ENCODE measurements around the gene HACD3. TPM values are rescaled to one million over a fixed set of nuclear protein-coding genes. Genes with fewer than 3 reads are reported as not detected.
"Not testable (repeated sequence)": the region's sequence is repeated elsewhere in the genome, so short reads cannot be mapped to it uniquely, and the experiment has no call there.

HACD3 gene
- total RNA-seq, 1 donor from 2014 or later: 271 TPM

DNA sequence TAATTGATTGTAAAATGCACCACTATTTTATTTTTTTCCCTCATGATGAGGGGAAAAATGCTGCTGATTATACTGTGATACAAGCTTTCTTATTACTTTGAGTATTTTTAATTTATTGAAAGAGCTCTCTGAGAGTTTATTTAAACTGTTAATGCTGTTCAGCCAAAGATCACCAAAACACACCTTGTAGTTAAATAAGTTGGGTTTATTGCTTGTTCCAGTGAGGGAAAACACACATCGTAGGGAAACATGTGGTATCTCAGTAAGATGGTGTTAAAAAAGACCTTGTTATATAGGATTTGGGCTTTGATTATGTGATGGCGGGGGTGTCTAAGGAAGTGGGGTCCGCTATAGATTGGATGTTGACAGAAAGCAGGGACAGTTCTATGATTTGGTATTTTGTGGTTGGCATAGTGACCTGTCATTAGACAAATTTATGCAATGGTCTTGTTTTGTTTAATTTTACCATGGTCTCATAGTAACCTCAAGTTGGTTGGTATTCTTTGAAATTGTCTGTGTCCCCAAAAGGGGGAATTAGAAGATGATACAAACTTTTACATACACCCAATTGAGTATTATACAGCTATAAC is 11.1 kb downstream of the HACD3 start:
- Histone ChIP-seq H2AFZ (replicated peaks) (no peak overlapping the region), H4K20me1 (ENCODE audit: low read depth) (peaks cover 78% of the 10 kb centered on the region), H3K4me3 (no peak overlapping the region), H3F3A (ENCODE audit: low read depth) (no peaks in the 10 kb centered on the region), H3K79me2 (ENCODE audit: low read depth) (peaks cover 99% of the 10 kb centered on the region), H3K27me3 (no peaks in the 10 kb centered on the region), H3K4me1 (no peaks in the 10 kb centered on the region), H3K36me3 (no peaks in the 10 kb centered on the region), H3K9me3 (ENCODE audit: low read depth) (no peaks in the 10 kb centered on the region), H3K9ac (no peak overlapping the region), H3K4me2 (no peak overlapping the region), H3K27ac (no peak overlapping the region)
- H3K27ac Mint-ChIP-seq: no peak overlapping the region
- H3K9me3 Mint-ChIP-seq: peaks cover 7% of the 10 kb centered on the region
- no peak overlapping the region for H3K4me3 Mint-ChIP-seq
- DNase-seq (ENCODE audit: low spot score): no peak
- H3K27me3 Mint-ChIP-seq (ENCODE audit: insufficient read depth, low read depth): peaks cover 2% of the 10 kb centered on the region
- TF ChIP-seq, protein P1, sequence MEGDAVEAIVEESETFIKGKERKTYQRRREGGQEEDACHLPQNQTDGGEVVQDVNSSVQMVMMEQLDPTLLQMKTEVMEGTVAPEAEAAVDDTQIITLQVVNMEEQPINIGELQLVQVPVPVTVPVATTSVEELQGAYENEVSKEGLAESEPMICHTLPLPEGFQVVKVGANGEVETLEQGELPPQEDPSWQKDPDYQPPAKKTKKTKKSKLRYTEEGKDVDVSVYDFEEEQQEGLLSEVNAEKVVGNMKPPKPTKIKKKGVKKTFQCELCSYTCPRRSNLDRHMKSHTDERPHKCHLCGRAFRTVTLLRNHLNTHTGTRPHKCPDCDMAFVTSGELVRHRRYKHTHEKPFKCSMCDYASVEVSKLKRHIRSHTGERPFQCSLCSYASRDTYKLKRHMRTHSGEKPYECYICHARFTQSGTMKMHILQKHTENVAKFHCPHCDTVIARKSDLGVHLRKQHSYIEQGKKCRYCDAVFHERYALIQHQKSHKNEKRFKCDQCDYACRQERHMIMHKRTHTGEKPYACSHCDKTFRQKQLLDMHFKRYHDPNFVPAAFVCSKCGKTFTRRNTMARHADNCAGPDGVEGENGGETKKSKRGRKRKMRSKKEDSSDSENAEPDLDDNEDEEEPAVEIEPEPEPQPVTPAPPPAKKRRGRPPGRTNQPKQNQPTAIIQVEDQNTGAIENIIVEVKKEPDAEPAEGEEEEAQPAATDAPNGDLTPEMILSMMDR (IDR thresholded peaks at IDR 0.05): no peak
- no peak for TF ChIP-seq EZH2 (IDR thresholded peaks at IDR 0.05)
- no peak for TF ChIP-seq EZH2phosphoT487 (IDR thresholded peaks at IDR 0.05)
- H3K36me3 Mint-ChIP-seq: peaks cover 42% of the 10 kb centered on the region
- peaks cover 7% of the 10 kb centered on the region for H3K4me1 Mint-ChIP-seq

DNA sequence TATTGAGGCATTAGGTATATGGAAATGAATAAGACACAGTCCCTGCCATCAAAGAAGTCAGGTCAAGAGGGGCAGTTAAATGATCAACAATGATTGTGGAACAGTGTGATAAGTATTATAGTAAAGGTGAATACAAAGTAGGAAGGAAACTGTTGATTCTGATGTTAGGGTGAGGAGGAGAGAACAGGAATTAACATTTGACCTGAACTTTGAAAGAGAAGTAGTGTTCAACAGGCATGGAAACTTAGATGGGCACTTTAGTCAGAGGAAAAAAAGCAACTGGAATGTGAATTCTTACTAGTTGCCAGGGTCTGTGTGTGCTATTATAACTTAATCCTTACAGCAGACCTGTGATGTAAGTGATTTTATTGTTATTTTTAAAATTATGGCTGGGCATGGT is 17.6 kb downstream of the HACD3 start:
- H4K20me1 ChIP-seq (ENCODE audit: low read depth): peaks cover 69% of the 10 kb centered on the region
- no peak overlapping the region for H3K9ac ChIP-seq
- H3K9me3 ChIP-seq (ENCODE audit: low read depth): no peaks in the 10 kb centered on the region
- H3K27me3 ChIP-seq: no peaks in the 10 kb centered on the region
- Mint-ChIP-seq H3K4me3 (no peak overlapping the region), H3K9me3 (peaks cover 4% of the 10 kb centered on the region), H3K36me3 (peaks cover 19% of the 10 kb centered on the region), H3K27me3 (ENCODE audit: insufficient read depth, low read depth) (no peaks in the 10 kb centered on the region), H3K27ac (no peak overlapping the region), H3K4me1 (peaks cover 4% of the 10 kb centered on the region)
- peaks cover 98% of the 10 kb centered on the region for H3K79me2 ChIP-seq (ENCODE audit: low read depth)
- no peak overlapping the region for H3K4me3 ChIP-seq
- H3K27ac ChIP-seq: no peak overlapping the region
- TF ChIP-seq EZH2phosphoT487 (IDR thresholded peaks at IDR 0.05): no peak
- TF ChIP-seq, protein P1 (IDR thresholded peaks at IDR 0.05): no peak
- TF ChIP-seq EZH2 (IDR thresholded peaks at IDR 0.05): no peak
- no peak overlapping the region for H3K4me2 ChIP-seq
- DNase-seq (ENCODE audit: low spot score): no peak
- no peaks in the 10 kb centered on the region for H3K36me3 ChIP-seq
- H3K4me1 ChIP-seq: no peaks in the 10 kb centered on the region
- peaks cover 3% of the 10 kb centered on the region for H3F3A ChIP-seq (ENCODE audit: low read depth)
- H2AFZ ChIP-seq (replicated peaks): no peak overlapping the region

DNA sequence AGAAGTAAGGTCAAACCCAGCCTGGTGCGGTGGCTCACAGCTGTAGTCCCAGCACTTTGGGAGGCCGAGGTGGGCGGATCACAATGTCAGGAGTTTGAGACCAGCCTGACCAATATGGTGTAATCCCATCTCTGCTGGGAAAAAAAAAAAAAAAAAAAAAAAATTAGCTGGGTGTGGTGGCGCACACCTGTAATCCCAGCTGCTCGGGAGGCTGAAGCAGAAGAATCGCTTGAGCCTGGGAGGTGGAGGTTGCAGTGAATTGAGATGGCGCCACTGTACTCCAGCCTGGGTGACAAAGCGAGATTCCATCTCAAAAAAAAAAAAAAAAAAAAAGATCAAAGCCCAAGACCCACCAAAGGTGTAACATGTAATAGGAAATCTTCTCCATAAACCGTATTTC is 19.0 kb downstream of the HACD3 start:
- not testable (repeated sequence) for DNase-seq (ENCODE audit: low spot score); H3K36me3 ChIP-seq; H3K9me3 Mint-ChIP-seq; H3K4me2 ChIP-seq; H3K4me1 ChIP-seq; H2AFZ ChIP-seq (replicated peaks); H3K9ac ChIP-seq; H3K27ac Mint-ChIP-seq; H3K27me3 ChIP-seq; H3K27me3 Mint-ChIP-seq (ENCODE audit: insufficient read depth, low read depth); H3K4me3 ChIP-seq; H3F3A ChIP-seq (ENCODE audit: low read depth); H3K4me3 Mint-ChIP-seq; H3K27ac ChIP-seq; H3K9me3 ChIP-seq (ENCODE audit: low read depth); H3K4me1 Mint-ChIP-seq
- peaks cover 25% of the 10 kb centered on the region for H3K36me3 Mint-ChIP-seq
- H4K20me1 ChIP-seq (ENCODE audit: low read depth): peaks cover 71% of the 10 kb centered on the region
- peaks cover 96% of the 10 kb centered on the region for H3K79me2 ChIP-seq (ENCODE audit: low read depth)

DNA sequence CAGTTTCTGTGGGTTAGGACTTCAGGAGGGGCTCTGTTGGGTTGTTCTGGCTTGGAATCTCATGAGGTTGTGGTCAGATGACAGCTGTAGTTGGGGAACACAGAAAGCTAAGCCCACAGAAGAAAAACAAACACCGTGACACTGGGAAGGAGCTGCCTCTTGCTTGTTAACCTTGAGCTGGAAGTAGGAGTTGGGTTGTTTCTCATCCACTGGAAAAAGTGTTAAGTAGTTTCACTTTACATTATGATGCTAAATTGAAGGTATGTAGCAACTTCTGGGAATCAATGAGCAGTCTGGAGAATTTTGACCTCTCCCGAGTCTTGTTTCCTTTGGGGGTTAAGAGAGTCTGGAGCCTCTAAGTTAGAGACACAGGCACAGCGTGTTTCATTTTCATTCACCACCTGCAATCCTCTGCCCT is 20.4 kb downstream of the HACD3 start:
- DNase-seq (ENCODE audit: low spot score): no peak
- H3K27me3 Mint-ChIP-seq (ENCODE audit: insufficient read depth, low read depth): peaks cover 2% of the 10 kb centered on the region
- Histone ChIP-seq H3K79me2 (ENCODE audit: low read depth) (peaks cover 96% of the 10 kb centered on the region), H3K4me2 (no peak overlapping the region), H3K4me3 (no peak overlapping the region), H3F3A (ENCODE audit: low read depth) (peaks cover 3% of the 10 kb centered on the region), H3K9ac (no peak overlapping the region), H3K36me3 (peaks cover 5% of the 10 kb centered on the region), H3K9me3 (ENCODE audit: low read depth) (no peaks in the 10 kb centered on the region), H4K20me1 (ENCODE audit: low read depth) (peaks cover 68% of the 10 kb centered on the region), H3K27ac (no peak overlapping the region), H3K27me3 (no peaks in the 10 kb centered on the region), H2AFZ (replicated peaks) (no peak overlapping the region), H3K4me1 (no peaks in the 10 kb centered on the region)
- peaks cover 3% of the 10 kb centered on the region for H3K4me1 Mint-ChIP-seq
- no peak overlapping the region for H3K27ac Mint-ChIP-seq
- H3K36me3 Mint-ChIP-seq: peaks cover 29% of the 10 kb centered on the region
- no peak overlapping the region for H3K4me3 Mint-ChIP-seq
- peaks cover 4% of the 10 kb centered on the region for H3K9me3 Mint-ChIP-seq
- no peak for TF ChIP-seq EZH2phosphoT487 (IDR thresholded peaks at IDR 0.05)
- TF ChIP-seq, protein P1 (IDR thresholded peaks at IDR 0.05): no peak
- no peak for TF ChIP-seq EZH2 (IDR thresholded peaks at IDR 0.05)
